ENCODE measurements around the gene BPHL. TPM values are rescaled to one million over a fixed set of nuclear protein-coding genes. Genes with fewer than 3 reads are reported as not detected.
A peak's percentile ranks its signal among the peaks of the same experiment; 100 is the strongest.
"Not testable (repeated sequence)": the region's sequence is repeated elsewhere in the genome, so short reads cannot be mapped to it uniquely, and the experiment has no call there.

The BPHL gene
- polyA plus RNA-seq, 4 donors: 20.4 to 171 (median 94.2) TPM

- not testable (repeated sequence) for H3K36me3 ChIP-seq (ENCODE audit: control insufficient read depth in 3 of 3, insufficient read depth in 2 of 3, low read depth in 1 of 3, low read length in 3 of 3)
These were observed 53.0 kb downstream of the BPHL start for GRCh38 chr6:3171313-3172175.

GRCh38 chr6:3172789-3173188 lies 54.3 kb downstream of the BPHL start:
- FAIRE-seq: not testable (repeated sequence)

More at GRCh38 chr6:3171313-3172175, 53.0 kb downstream of the BPHL start:
- FAIRE-seq; H3K9me3 ChIP-seq (ENCODE audit: control insufficient read depth in 2 of 2, insufficient read depth in 1 of 2, low read depth in 1 of 2, low read length in 1 of 2); DNase-seq; H3K4me3 ChIP-seq (ENCODE audit: low read depth in 1 of 3, low read length in 3 of 3); H3K4me1 ChIP-seq (ENCODE audit: control insufficient read depth in 3 of 3, insufficient read depth in 2 of 3, low read depth in 1 of 3, low read length in 2 of 3); H3K27ac ChIP-seq (ENCODE audit: low read depth in 1 of 3, low read length in 2 of 3); H3K27me3 ChIP-seq (ENCODE audit: control insufficient read depth in 3 of 3, insufficient read depth in 3 of 3, low read length in 3 of 3): not testable (repeated sequence)
- 87 to 93% (median 89%) methylated on average over 17 of the region's 17 CpGs for WGBS, 3 donors

GRCh38 chr6:3173636-3174089 lies 55.2 kb downstream of the BPHL start:
- H3K36me3 ChIP-seq (ENCODE audit: control insufficient read depth in 3 of 3, insufficient read depth in 2 of 3, low read depth in 1 of 3, low read length in 3 of 3); DNase-seq; H3K9me3 ChIP-seq (ENCODE audit: control insufficient read depth in 2 of 2, insufficient read depth in 1 of 2, low read depth in 1 of 2, low read length in 1 of 2); H3K4me3 ChIP-seq (ENCODE audit: low read depth in 1 of 3, low read length in 3 of 3); H3K27ac ChIP-seq (ENCODE audit: low read depth in 1 of 3, low read length in 2 of 3); H3K4me1 ChIP-seq (ENCODE audit: control insufficient read depth in 3 of 3, insufficient read depth in 2 of 3, low read depth in 1 of 3, low read length in 2 of 3); FAIRE-seq; H3K27me3 ChIP-seq (ENCODE audit: control insufficient read depth in 3 of 3, insufficient read depth in 3 of 3, low read length in 3 of 3): not testable (repeated sequence)
- WGBS, 3 donors: 91 to 97% (median 92%) methylated on average over 11 of the region's 11 CpGs

More at GRCh38 chr6:3172789-3173188, 54.3 kb downstream of the BPHL start:
- not testable (repeated sequence) for H3K4me1 ChIP-seq (ENCODE audit: control insufficient read depth in 3 of 3, insufficient read depth in 2 of 3, low read depth in 1 of 3, low read length in 2 of 3); H3K36me3 ChIP-seq (ENCODE audit: control insufficient read depth in 3 of 3, insufficient read depth in 2 of 3, low read depth in 1 of 3, low read length in 3 of 3); DNase-seq; H3K27ac ChIP-seq (ENCODE audit: low read depth in 1 of 3, low read length in 2 of 3); H3K9me3 ChIP-seq (ENCODE audit: control insufficient read depth in 2 of 2, insufficient read depth in 1 of 2, low read depth in 1 of 2, low read length in 1 of 2); H3K4me3 ChIP-seq (ENCODE audit: low read depth in 1 of 3, low read length in 3 of 3); H3K27me3 ChIP-seq (ENCODE audit: control insufficient read depth in 3 of 3, insufficient read depth in 3 of 3, low read length in 3 of 3)
- 77 to 80% (median 78%) methylated on average over 4 of the region's 4 CpGs for WGBS, 3 donors

- no peaks in the 10 kb centered on the region for H3K4me1 ChIP-seq (ENCODE audit: control insufficient read depth in 3 of 3, insufficient read depth in 2 of 3, low read depth in 1 of 3, low read length in 2 of 3)
- DNase-seq (peak in 1 of 2 donors; percentile 50), FAIRE-seq (no peak)
- H3K36me3 ChIP-seq (ENCODE audit: control insufficient read depth in 3 of 3, insufficient read depth in 2 of 3, low read depth in 1 of 3, low read length in 3 of 3): no peaks in the 10 kb centered on the region
- H3K27me3 ChIP-seq (ENCODE audit: control insufficient read depth in 3 of 3, insufficient read depth in 3 of 3, low read length in 3 of 3): no peaks in the 10 kb centered on the region
- H3K9me3 ChIP-seq (ENCODE audit: control insufficient read depth in 2 of 2, insufficient read depth in 1 of 2, low read depth in 1 of 2, low read length in 1 of 2): no peaks in the 10 kb centered on the region
- WGBS, 3 donors: 61 to 72% (median 62%) methylated on average over 11 of the region's 11 CpGs
- no peak overlapping the region for H3K4me3 ChIP-seq (ENCODE audit: low read depth in 1 of 3, low read length in 3 of 3)
- H3K27ac ChIP-seq (ENCODE audit: low read depth in 1 of 3, low read length in 2 of 3): no peak overlapping the region
These were observed 57.3 kb downstream of the BPHL start for GRCh38 chr6:3175715-3176402.

- WGBS, 3 donors: 86 to 88% (median 88%) methylated on average over 22 of the region's 22 CpGs
- no peaks in the 10 kb centered on the region for H3K4me1 ChIP-seq (ENCODE audit: control insufficient read depth in 3 of 3, insufficient read depth in 2 of 3, low read depth in 1 of 3, low read length in 2 of 3)
- H3K36me3 ChIP-seq (ENCODE audit: control insufficient read depth in 3 of 3, insufficient read depth in 2 of 3, low read depth in 1 of 3, low read length in 3 of 3): no peaks in the 10 kb centered on the region
- no peaks in the 10 kb centered on the region for H3K27me3 ChIP-seq (ENCODE audit: control insufficient read depth in 3 of 3, insufficient read depth in 3 of 3, low read length in 3 of 3)
- no peak for FAIRE-seq
- H3K4me3 ChIP-seq (ENCODE audit: low read depth in 1 of 3, low read length in 3 of 3): no peak overlapping the region
- peak in 1 of 2 donors; percentile 47 for DNase-seq
- no peak overlapping the region for H3K27ac ChIP-seq (ENCODE audit: low read depth in 1 of 3, low read length in 2 of 3)
- H3K9me3 ChIP-seq (ENCODE audit: control insufficient read depth in 2 of 2, insufficient read depth in 1 of 2, low read depth in 1 of 2, low read length in 1 of 2): no peaks in the 10 kb centered on the region
These were observed 58.2 kb downstream of the BPHL start for GRCh38 chr6:3176562-3177355.

GRCh38 chr6:3178666-3179065 lies 60.2 kb downstream of the BPHL start:
- WGBS, 3 donors: 25 to 75% (median 45%) methylated on average over 7 to 8 of the region's 8 CpGs
- H3K27me3 ChIP-seq (ENCODE audit: control insufficient read depth in 3 of 3, insufficient read depth in 3 of 3, low read length in 3 of 3); DNase-seq; FAIRE-seq; H3K9me3 ChIP-seq (ENCODE audit: control insufficient read depth in 2 of 2, insufficient read depth in 1 of 2, low read depth in 1 of 2, low read length in 1 of 2); H3K4me3 ChIP-seq (ENCODE audit: low read depth in 1 of 3, low read length in 3 of 3); H3K27ac ChIP-seq (ENCODE audit: low read depth in 1 of 3, low read length in 2 of 3); H3K4me1 ChIP-seq (ENCODE audit: control insufficient read depth in 3 of 3, insufficient read depth in 2 of 3, low read depth in 1 of 3, low read length in 2 of 3); H3K36me3 ChIP-seq (ENCODE audit: control insufficient read depth in 3 of 3, insufficient read depth in 2 of 3, low read depth in 1 of 3, low read length in 3 of 3): not testable (repeated sequence)

- not testable (repeated sequence) for H3K9me3 ChIP-seq (ENCODE audit: control insufficient read depth in 2 of 2, insufficient read depth in 1 of 2, low read depth in 1 of 2, low read length in 1 of 2); H3K36me3 ChIP-seq (ENCODE audit: control insufficient read depth in 3 of 3, insufficient read depth in 2 of 3, low read depth in 1 of 3, low read length in 3 of 3); H3K27me3 ChIP-seq (ENCODE audit: control insufficient read depth in 3 of 3, insufficient read depth in 3 of 3, low read length in 3 of 3); H3K4me3 ChIP-seq (ENCODE audit: low read depth in 1 of 3, low read length in 3 of 3); H3K27ac ChIP-seq (ENCODE audit: low read depth in 1 of 3, low read length in 2 of 3); FAIRE-seq; H3K4me1 ChIP-seq (ENCODE audit: control insufficient read depth in 3 of 3, insufficient read depth in 2 of 3, low read depth in 1 of 3, low read length in 2 of 3); DNase-seq
- WGBS, 3 donors: 59 to 73% (median 63%) methylated on average over 4 to 5 of the region's 8 CpGs
These were observed 61.4 kb downstream of the BPHL start for GRCh38 chr6:3179945-3180344.

- Histone ChIP-seq H3K27me3 (ENCODE audit: control insufficient read depth in 3 of 3, insufficient read depth in 3 of 3, low read length in 3 of 3) (no peaks in the 10 kb centered on the region), H3K4me1 (ENCODE audit: control insufficient read depth in 3 of 3, insufficient read depth in 2 of 3, low read depth in 1 of 3, low read length in 2 of 3) (no peaks in the 10 kb centered on the region), H3K9me3 (ENCODE audit: control insufficient read depth in 2 of 2, insufficient read depth in 1 of 2, low read depth in 1 of 2, low read length in 1 of 2) (peaks cover 0 to 3% of the 10 kb centered on the region in 2 donors), H3K4me3 (ENCODE audit: low read depth in 1 of 3, low read length in 3 of 3) (no peak overlapping the region), H3K27ac (ENCODE audit: low read depth in 1 of 3, low read length in 2 of 3) (no peak overlapping the region), H3K36me3 (ENCODE audit: control insufficient read depth in 3 of 3, insufficient read depth in 2 of 3, low read depth in 1 of 3, low read length in 3 of 3) (no peaks in the 10 kb centered on the region)
- no peak for FAIRE-seq
- no peak for DNase-seq
- 76 to 87% (median 82%) methylated on average over 2 of the region's 2 CpGs for WGBS, 3 donors
These were observed 62.6 kb downstream of the BPHL start for GRCh38 chr6:3181105-3181504.

Measured in small intestine (tissue), 7 donors.